Body of pancreas (tissue), 4 donors: Measurements from ENCODE around the gene ADPRS.

Experiments used
- POLR2A ChIP-seq, 3 donors: fragments of 450-650 bp; IDR thresholded peaks; one replicate each; pipeline ENCODE4 v1.6.1; 2016; ENCODE audit warnings: antibody characterized with exemption in 3 of 3, mild to moderate bottlenecking in 2 of 3
- TF ChIP-seq, protein P1 (sequence below), 7 experiments: fragments of 450-650 bp in 4 of 7; fragments of 200-600 bp in 3 of 7; sonication (generic) in 3 of 7; IDR thresholded peaks; one replicate each; pipeline ENCODE4 v1.5.1; 2016 to 2019; ENCODE audit warnings: antibody characterized with exemption in 7 of 7

DNA sequence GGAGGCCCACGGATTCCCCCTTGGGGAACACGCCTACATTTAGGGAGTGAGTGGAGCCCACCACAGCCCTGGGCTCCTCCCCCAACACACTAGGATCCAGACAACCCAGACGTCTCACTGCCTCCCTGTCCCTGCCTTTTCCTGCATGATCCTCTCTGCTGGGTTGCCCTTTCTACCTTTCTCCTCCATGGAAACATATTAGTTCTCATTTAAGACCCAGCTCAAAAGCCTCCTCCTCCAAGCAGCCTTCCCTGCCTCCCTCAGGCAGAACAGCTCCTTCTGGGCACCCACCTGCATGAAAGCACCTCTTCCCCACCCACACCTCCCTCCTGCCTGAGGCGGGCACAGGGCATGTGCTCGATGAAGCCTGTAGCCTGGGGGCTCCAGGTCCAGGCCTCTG lies 25.7 kb downstream of the ADPRS start:
- TF ChIP-seq POLR2A (IDR thresholded peaks at IDR 0.05), result no peak
- TF ChIP-seq, protein P1, sequence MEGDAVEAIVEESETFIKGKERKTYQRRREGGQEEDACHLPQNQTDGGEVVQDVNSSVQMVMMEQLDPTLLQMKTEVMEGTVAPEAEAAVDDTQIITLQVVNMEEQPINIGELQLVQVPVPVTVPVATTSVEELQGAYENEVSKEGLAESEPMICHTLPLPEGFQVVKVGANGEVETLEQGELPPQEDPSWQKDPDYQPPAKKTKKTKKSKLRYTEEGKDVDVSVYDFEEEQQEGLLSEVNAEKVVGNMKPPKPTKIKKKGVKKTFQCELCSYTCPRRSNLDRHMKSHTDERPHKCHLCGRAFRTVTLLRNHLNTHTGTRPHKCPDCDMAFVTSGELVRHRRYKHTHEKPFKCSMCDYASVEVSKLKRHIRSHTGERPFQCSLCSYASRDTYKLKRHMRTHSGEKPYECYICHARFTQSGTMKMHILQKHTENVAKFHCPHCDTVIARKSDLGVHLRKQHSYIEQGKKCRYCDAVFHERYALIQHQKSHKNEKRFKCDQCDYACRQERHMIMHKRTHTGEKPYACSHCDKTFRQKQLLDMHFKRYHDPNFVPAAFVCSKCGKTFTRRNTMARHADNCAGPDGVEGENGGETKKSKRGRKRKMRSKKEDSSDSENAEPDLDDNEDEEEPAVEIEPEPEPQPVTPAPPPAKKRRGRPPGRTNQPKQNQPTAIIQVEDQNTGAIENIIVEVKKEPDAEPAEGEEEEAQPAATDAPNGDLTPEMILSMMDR (IDR thresholded peaks at IDR 0.05), result no peak
